GM19099 (cell line): ENCODE data around the gene SLC39A10.

ENCODE experiments used
- POLR2A ChIP-seq: IDR thresholded peaks from 3 replicates; pipeline ENCODE4 v1.6.1; 2011; ENCODE audit warnings: low read depth; ENCODE audit not compliant: insufficient read length; ENCODE audit errors: extremely low read depth

Gene SLC39A10

GRCh38 chr2:195769975-195770374 lies 112.9 kb downstream of the SLC39A10 start:
- no peak for TF ChIP-seq POLR2A

DNA sequence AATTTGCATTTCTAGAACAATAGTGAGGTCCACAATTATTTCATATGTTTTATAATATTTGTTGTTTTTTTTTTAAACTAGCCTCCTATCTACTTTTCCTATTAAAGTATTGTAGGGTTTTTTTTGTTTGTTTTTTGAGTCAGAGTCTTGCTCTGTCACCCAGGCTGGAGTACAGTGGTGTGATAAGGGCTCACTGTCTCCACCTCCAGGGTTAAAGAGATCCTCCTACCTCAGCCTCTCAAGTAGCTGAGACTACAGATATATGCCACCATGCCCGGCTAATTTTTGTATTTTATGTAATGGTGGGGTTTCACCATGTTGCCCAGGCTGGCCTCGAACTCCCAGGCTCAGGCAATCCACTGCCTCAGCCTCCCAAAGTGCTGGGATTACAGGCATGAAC lies 122.5 kb downstream of the SLC39A10 start:
- no peak for TF ChIP-seq POLR2A

DNA sequence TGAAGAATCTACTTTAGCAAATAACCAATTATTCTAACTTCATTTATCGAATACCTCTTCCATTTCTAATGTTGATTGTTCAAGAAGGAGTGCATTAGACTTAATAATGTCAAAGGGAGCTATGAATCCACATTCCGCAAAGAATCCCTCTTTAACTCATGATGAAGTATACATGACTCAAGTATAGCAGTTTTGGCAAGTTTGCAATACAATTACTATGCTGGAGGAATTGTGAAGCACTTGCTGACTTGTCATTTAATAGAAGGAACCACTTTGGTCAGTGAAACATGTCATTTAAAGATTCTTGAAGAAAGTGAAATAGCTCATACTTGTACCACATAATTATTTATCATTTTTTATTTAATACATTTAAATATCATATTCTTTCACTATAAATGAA lies 125.1 kb downstream of the SLC39A10 start:
- TF ChIP-seq POLR2A, result no peak
